WERI-Rb-1 (cell line): ENCODE data around the gene ARHGEF26.

ENCODE experiments used
- DNase-seq: peaks from one replicate; pipeline ENCODE4 v3.0.0-alpha.2; 2020
- H3K27ac ChIP-seq: fragments of 250-450 bp; sonication (Bioruptor Pico); 2 replicates; pipeline ENCODE4 v1.5.1; 2020; ENCODE audit warnings: mild to moderate bottlenecking, moderate library complexity
- H3K27me3 ChIP-seq: fragments of 250-450 bp; sonication (Bioruptor Pico); 2 replicates; pipeline ENCODE4 v1.5.1; 2021; ENCODE audit warnings: mild to moderate bottlenecking, low read depth, moderate library complexity; ENCODE audit not compliant: insufficient read depth, severe bottlenecking
- H3K36me3 ChIP-seq: fragments of 250-450 bp; sonication (Bioruptor Pico); 2 replicates; pipeline ENCODE4 v1.5.1; 2020; ENCODE audit warnings: mild to moderate bottlenecking, moderate library complexity
- H3K4me3 ChIP-seq: 2 replicates; pipeline ENCODE4 v1.5.1; 2011; ENCODE audit warnings: low read depth, mild to moderate bottlenecking, control low read depth, low read length
- H3K9me3 ChIP-seq: fragments of 250-450 bp; sonication (Bioruptor Pico); 2 replicates; pipeline ENCODE4 v1.5.1; 2021; ENCODE audit warnings: mild to moderate bottlenecking, moderate library complexity; ENCODE audit not compliant: severe bottlenecking
- CTCF ChIP-seq: IDR thresholded peaks from 2 replicates; pipeline ENCODE4 v1.5.1; 2011; ENCODE audit warnings: low read depth, mild to moderate bottlenecking, control low read depth, inconsistent platforms, low read length

ARHGEF26 gene

GRCh38 chr3:154098376-154098775 lies 22.8 kb upstream of the ARHGEF26 start:
- Histone ChIP-seq H3K9me3 (no peaks in the 10 kb centered on the region), H3K4me3 (no peak overlapping the region), H3K36me3 (no peaks in the 10 kb centered on the region), H3K27me3 (no peaks in the 10 kb centered on the region), H3K27ac (no peak overlapping the region)
- no peak for TF ChIP-seq CTCF
- no peak for DNase-seq

DNA sequence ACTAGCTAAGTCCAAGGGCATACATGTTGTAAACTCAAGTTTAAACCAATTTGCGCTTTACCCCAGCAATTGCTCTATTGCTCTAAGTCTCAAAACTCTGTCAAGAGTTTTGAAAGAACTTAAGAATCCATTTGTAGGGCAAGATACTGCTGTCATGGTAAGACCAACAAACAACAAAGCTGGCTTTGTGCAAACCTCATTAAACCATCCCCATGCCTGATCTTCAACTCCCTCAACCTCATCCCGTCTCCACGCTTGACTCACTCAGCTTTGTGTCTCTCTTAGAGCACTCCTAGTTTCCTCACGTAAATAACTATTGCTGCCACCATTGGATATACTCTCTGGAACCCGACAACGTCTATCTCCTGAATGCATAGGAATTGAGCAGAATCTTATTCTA lies 20.6 kb upstream of the ARHGEF26 start:
- no peak overlapping the region for H3K4me3 ChIP-seq
- no peak for TF ChIP-seq CTCF
- H3K36me3 ChIP-seq, result no peaks in the 10 kb centered on the region
- H3K27me3 ChIP-seq, result no peaks in the 10 kb centered on the region
- DNase-seq, result no peak
- no peaks in the 10 kb centered on the region for H3K9me3 ChIP-seq
- no peak overlapping the region for H3K27ac ChIP-seq

DNA sequence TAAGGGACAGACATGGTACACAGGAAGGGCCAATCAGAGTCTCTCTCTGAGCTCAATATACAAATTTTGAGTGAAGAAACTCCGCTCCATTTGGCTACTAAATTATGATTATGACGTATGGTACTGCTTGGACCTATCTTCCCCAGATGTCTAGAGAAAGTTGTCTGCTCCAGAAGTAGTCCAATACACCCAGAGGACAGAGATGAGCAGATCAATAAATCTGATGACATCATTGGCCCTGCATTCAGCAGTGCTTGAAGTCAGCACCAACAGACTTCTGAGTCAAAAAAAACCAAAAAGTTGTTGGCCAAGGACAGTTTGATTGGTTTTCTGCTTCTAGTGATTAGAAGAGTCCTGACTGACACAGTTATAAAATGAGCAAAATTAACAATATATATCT lies 19.9 kb upstream of the ARHGEF26 start:
- H3K27ac ChIP-seq, result no peak overlapping the region
- no peak for TF ChIP-seq CTCF

GRCh38 chr3:154102225-154102624 lies 19.0 kb upstream of the ARHGEF26 start:
- H3K27me3 ChIP-seq, result no peaks in the 10 kb centered on the region
- H3K4me3 ChIP-seq, result no peak overlapping the region
- DNase-seq, result no peak

More for the DNA sequence above, 19.9 kb upstream of the ARHGEF26 start:
- no peaks in the 10 kb centered on the region for H3K9me3 ChIP-seq
- no peak overlapping the region for H3K4me3 ChIP-seq
- no peaks in the 10 kb centered on the region for H3K27me3 ChIP-seq
- H3K36me3 ChIP-seq, result no peaks in the 10 kb centered on the region
- DNase-seq, result no peak

DNA sequence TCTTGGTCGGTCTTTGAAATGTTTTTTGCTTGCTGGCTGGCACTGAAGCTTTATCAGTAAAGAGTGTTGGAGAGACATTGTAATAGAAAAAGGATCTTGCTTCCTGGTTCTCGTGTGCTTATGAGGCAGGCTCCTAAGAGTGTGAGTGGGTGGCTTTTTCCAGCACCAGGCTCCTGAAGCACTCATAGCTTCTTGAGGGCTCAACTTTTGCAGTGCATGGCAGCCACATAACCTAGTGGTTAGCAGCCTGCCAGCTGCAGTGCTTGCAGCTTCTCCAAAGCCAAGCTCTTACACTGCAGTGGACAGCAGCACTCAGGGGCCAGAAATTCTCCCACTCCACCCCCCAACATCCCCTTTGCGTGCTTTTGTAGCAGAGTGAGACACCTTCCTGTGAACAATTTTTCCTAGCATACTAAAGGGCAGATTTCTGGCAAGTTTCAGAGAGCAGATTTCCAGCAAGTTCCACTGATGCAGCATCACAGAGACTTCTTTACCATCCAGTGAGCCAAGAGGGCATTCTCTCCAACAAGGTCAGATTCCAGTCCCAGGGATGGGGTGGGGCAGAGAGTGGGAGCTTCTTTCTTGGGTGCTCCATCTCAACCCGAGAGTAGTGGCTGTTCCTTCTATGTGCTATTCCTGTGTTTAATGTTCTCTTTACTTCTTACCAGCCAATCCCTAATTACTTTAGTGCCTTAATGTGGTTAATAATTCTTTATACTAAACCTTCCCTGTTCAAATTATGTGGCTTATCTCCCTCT lies 15.8 kb upstream of the ARHGEF26 start:
- Histone ChIP-seq H3K27ac (no peak overlapping the region), H3K9me3 (no peaks in the 10 kb centered on the region)
- DNase-seq, result no peak

More at GRCh38 chr3:154102225-154102624, 19.0 kb upstream of the ARHGEF26 start:
- Histone ChIP-seq H3K27ac (no peak overlapping the region), H3K36me3 (no peaks in the 10 kb centered on the region), H3K9me3 (no peaks in the 10 kb centered on the region)
- no peak for TF ChIP-seq CTCF

More for the DNA sequence above, 15.8 kb upstream of the ARHGEF26 start:
- Histone ChIP-seq H3K27me3 (no peaks in the 10 kb centered on the region), H3K36me3 (no peaks in the 10 kb centered on the region), H3K4me3 (no peak overlapping the region)
- TF ChIP-seq CTCF, result no peak
